Caco-2 (cell line): Measurements from ENCODE around the gene SERINC2. TPM values are rescaled to one million over a fixed set of nuclear protein-coding genes. Genes with fewer than 3 reads are reported as not detected.

Experiments
- BruUV-seq: library from RNA; stranded (reverse); fragments of 400-500 nt; replicated peaks from 2 replicates; lab custom pipeline; 2021; lab: Mats Ljungman, UMichigan
- CTCF ChIA-PET: fragments of 300-600 bp; sonication (Branson Sonifier 250); formaldehyde crosslinking; loops from one replicate; lab custom pipeline; 2022; ENCODE audit warnings: antibody characterized with exemption; lab: Charles Lee
- POLR2A ChIA-PET: fragments of 300-600 bp; sonication (Branson Sonifier 250); formaldehyde crosslinking; loops from one replicate; lab custom pipeline; 2022; ENCODE audit warnings: antibody characterized with exemption; lab: Charles Lee
- DNase-seq, 2 experiments: peaks; one replicate each; pipeline versions ENCODE4 v3.0.0 to v3.0.0-alpha.2; 2020 to 2022
- H3K27me3 ChIP-seq: replicated peaks from 2 replicates; pipeline ENCODE4 v1.6.0; 2011; ENCODE audit warnings: low read length; ENCODE audit not compliant: control insufficient read depth, insufficient read depth
- H3K36me3 ChIP-seq: 2 replicates; pipeline ENCODE4 v1.5.1; 2011; ENCODE audit warnings: low read length; ENCODE audit not compliant: control insufficient read depth, insufficient read depth
- H3K4me1 ChIP-seq: fragments of 250-450 bp; sonication (Bioruptor Pico); 2 replicates; pipeline ENCODE4 v1.5.1; 2020; ENCODE audit warnings: mild to moderate bottlenecking
- H3K4me3 ChIP-seq: 2 replicates; pipeline ENCODE4 v1.5.1; 2011; ENCODE audit warnings: low read depth, mild to moderate bottlenecking, control low read depth, low read length
- H3K9me3 ChIP-seq: fragments of 250-450 bp; sonication (Bioruptor Pico); 2 replicates; pipeline ENCODE4 v1.5.1; 2020; ENCODE audit warnings: mild to moderate bottlenecking, moderate library complexity
- H3K27ac Mint-ChIP-seq: one replicate; pipeline ENCODE4 v1.8.0; 2022; ENCODE audit warnings: mixed read lengths; ENCODE audit not compliant: unreplicated experiment
- H3K27me3 Mint-ChIP-seq: one replicate; pipeline ENCODE4 v1.8.0; 2022; ENCODE audit warnings: mixed read lengths; ENCODE audit not compliant: insufficient read depth, unreplicated experiment
- H3K36me3 Mint-ChIP-seq: one replicate; pipeline ENCODE4 v1.8.0; 2022; ENCODE audit warnings: mild to moderate bottlenecking, mixed read lengths; ENCODE audit not compliant: insufficient read depth, unreplicated experiment
- H3K4me1 Mint-ChIP-seq: one replicate; pipeline ENCODE4 v1.8.0; 2022; ENCODE audit warnings: low read depth, mixed read lengths; ENCODE audit not compliant: unreplicated experiment
- H3K4me3 Mint-ChIP-seq: one replicate; pipeline ENCODE4 v1.8.0; 2022; ENCODE audit warnings: mild to moderate bottlenecking, moderate library complexity, mixed read lengths; ENCODE audit not compliant: unreplicated experiment
- H3K9me3 Mint-ChIP-seq: one replicate; pipeline ENCODE4 v1.8.0; 2022; ENCODE audit warnings: mixed read lengths; ENCODE audit not compliant: unreplicated experiment
- intact Hi-C: fragments of 100-400 bp; cut with micrococcal nuclease; formaldehyde crosslinking; loops from one replicate; pipeline ENCODE4 v1.10.0; 2022; ENCODE audit not compliant: unreplicated experiment
- total RNA-seq: library from RNA; stranded (reverse); gene quantifications from 2 replicates; pipeline ENCODE4 v1.2.3, GENCODE V29; 2022
- TF ChIP-seq, protein P1 (sequence below), 2 experiments: fragments of 200-600 bp in 1 of 2; IDR thresholded peaks; 1 replicate in 1 of 2; 2 replicates in 1 of 2; pipeline versions ENCODE4 v1.5.1 to v1.8.0; 2011 to 2022; ENCODE audit warnings: antibody characterized with exemption in 1 of 2, control low read depth in 1 of 2, inconsistent platforms in 1 of 2, low read depth in 1 of 2, low read length in 1 of 2, mild to moderate bottlenecking in 1 of 2, moderate library complexity in 1 of 2; ENCODE audit not compliant: insufficient read depth in 1 of 2, severe bottlenecking in 1 of 2, unreplicated experiment in 1 of 2

SERINC2 gene
- total RNA-seq, 1 experiment from 2014 or later, result 30.0 TPM

DNA sequence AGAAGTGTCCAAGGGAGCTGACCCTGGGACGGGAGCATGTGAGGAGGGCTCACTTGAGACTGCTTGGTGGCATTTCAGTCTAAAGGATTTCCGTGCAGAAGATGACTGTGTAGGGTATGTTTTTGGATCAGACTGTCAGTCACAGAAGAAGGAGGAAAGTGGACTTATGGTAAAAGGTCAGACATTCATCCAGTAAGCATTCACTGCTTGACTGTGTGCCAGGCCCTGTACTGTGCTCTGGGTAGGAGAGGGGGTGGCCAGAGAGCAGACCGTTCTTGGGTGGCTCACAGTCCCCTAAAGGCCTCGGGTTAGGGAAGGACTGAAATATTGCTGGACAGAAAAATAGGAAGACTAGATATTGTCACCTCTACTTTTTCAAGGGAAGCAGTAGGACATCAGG, 2.1 kb upstream of the SERINC2 start:
- Mint-ChIP-seq H3K9me3 (no peaks in the 10 kb centered on the region), H3K4me1 (peaks cover 7% of the 10 kb centered on the region), H3K27ac (no peak overlapping the region), H3K27me3 (no peaks in the 10 kb centered on the region), H3K36me3 (no peaks in the 10 kb centered on the region), H3K4me3 (no peak overlapping the region)
- no peak for DNase-seq
- CTCF ChIA-PET, result no interaction called here
- H3K36me3 ChIP-seq, result no peaks in the 10 kb centered on the region
- H3K4me3 ChIP-seq, result no peak overlapping the region
- H3K27me3 ChIP-seq, result no peaks in the 10 kb centered on the region
- POLR2A ChIA-PET, result no interaction called here
- intact Hi-C loops, result no loop called here
- TF ChIP-seq, protein P1, sequence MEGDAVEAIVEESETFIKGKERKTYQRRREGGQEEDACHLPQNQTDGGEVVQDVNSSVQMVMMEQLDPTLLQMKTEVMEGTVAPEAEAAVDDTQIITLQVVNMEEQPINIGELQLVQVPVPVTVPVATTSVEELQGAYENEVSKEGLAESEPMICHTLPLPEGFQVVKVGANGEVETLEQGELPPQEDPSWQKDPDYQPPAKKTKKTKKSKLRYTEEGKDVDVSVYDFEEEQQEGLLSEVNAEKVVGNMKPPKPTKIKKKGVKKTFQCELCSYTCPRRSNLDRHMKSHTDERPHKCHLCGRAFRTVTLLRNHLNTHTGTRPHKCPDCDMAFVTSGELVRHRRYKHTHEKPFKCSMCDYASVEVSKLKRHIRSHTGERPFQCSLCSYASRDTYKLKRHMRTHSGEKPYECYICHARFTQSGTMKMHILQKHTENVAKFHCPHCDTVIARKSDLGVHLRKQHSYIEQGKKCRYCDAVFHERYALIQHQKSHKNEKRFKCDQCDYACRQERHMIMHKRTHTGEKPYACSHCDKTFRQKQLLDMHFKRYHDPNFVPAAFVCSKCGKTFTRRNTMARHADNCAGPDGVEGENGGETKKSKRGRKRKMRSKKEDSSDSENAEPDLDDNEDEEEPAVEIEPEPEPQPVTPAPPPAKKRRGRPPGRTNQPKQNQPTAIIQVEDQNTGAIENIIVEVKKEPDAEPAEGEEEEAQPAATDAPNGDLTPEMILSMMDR (IDR thresholded peaks at IDR 0.05; ENCODE audit: insufficient read depth in 1 of 2, low read depth in 1 of 2, low read length in 1 of 2, severe bottlenecking in 1 of 2, unreplicated experiment in 1 of 2), result no peak
- H3K4me1 ChIP-seq, result 0 out of 2 replicates have a peak, but pooled peaks cover 6% of the 10 kb centered on the region
- no TSS peak for BruUV-seq
- no peaks in the 10 kb centered on the region for H3K9me3 ChIP-seq

DNA sequence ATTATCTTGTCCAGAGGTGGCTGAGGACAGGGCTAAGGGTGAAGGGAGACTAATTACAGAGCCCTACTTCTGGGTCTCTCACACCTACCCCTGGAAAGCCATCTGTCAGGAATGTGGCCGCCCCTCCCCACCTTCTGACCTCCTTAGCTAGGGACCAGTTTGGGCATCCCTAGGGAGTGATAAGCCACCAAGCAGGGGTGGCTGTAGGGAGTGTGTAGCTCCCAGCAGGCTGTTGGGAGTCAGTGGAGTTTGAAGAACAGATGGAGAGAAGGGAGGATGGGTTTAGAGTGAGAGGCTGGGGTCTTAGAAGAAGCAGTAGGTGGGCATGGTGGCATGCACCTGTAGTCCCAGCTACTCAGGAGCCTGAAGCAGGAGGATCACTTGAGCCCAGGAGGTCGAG, 808 bp upstream of the SERINC2 start:
- Mint-ChIP-seq H3K4me3 (peak overlapping the region; percentile 98), H3K27me3 (no peaks in the 10 kb centered on the region)
- TF ChIP-seq, protein P1 (IDR thresholded peaks at IDR 0.05; ENCODE audit: insufficient read depth in 1 of 2, low read depth in 1 of 2, low read length in 1 of 2, severe bottlenecking in 1 of 2, unreplicated experiment in 1 of 2), result no peak

GRCh38 chr1:31413405-31414001, 490 bp downstream of the SERINC2 start:
- no peaks in the 10 kb centered on the region for H3K9me3 Mint-ChIP-seq
- TF ChIP-seq, protein P1 (IDR thresholded peaks at IDR 0.05; ENCODE audit: insufficient read depth in 1 of 2, low read depth in 1 of 2, low read length in 1 of 2, severe bottlenecking in 1 of 2, unreplicated experiment in 1 of 2), result no peak
- H3K4me3 Mint-ChIP-seq, result peak overlapping the region; percentile 98
- Histone ChIP-seq H3K4me1 (peaks cover 6% of the 10 kb centered on the region; the same call in 1 of the 2 replicates), H3K27me3 (no peaks in the 10 kb centered on the region), H3K4me3 (peak overlapping the region; percentile 73), H3K9me3 (no peaks in the 10 kb centered on the region), H3K36me3 (no peaks in the 10 kb centered on the region)
- intact Hi-C loops, result no loop called here
- ChIA-PET CTCF (interaction anchor here (0.6 kb wide), 1 partner anchor 136 kb away, joined by 4 read pairs; no protein-coding TSS in a partner anchor), POLR2A (interaction anchor here (1.3 kb wide), 1 partner anchor 40 kb away, joined by 4 read pairs; no protein-coding TSS in a partner anchor)
- no TSS peak for BruUV-seq
- H3K4me1 Mint-ChIP-seq, result peaks cover 7% of the 10 kb centered on the region
- H3K27me3 Mint-ChIP-seq, result no peaks in the 10 kb centered on the region
- peak overlapping the region; percentile 79 for H3K27ac Mint-ChIP-seq
- no peaks in the 10 kb centered on the region for H3K36me3 Mint-ChIP-seq
- peak in 1 of 2 experiments; percentile 39 for DNase-seq

More for the DNA sequence above, 808 bp upstream of the SERINC2 start:
- Mint-ChIP-seq H3K27ac (no peak overlapping the region), H3K9me3 (no peaks in the 10 kb centered on the region), H3K36me3 (no peaks in the 10 kb centered on the region), H3K4me1 (peaks cover 7% of the 10 kb centered on the region)
- BruUV-seq, result no TSS peak
- POLR2A ChIA-PET, result no interaction called here
- Histone ChIP-seq H3K4me1 (peaks cover 6% of the 10 kb centered on the region; the same call in 1 of the 2 replicates), H3K4me3 (no peak overlapping the region; the same call in 1 of the 2 replicates), H3K36me3 (no peaks in the 10 kb centered on the region), H3K9me3 (no peaks in the 10 kb centered on the region), H3K27me3 (no peaks in the 10 kb centered on the region)
- DNase-seq, result no peak
- CTCF ChIA-PET, result no interaction called here
- intact Hi-C loops, result no loop called here
